ENCODE data around the gene SYNCRIP. TPM values are rescaled to one million over a fixed set of nuclear protein-coding genes. Genes with fewer than 3 reads are reported as not detected.

The SYNCRIP gene
- total RNA-seq (2022) (132 and 145 TPM in 2 replicates), Bru-seq, nascent RNA (percentile 99 among the genes with signal in this experiment), BruChase-seq, experiment 1, labeled RNA remaining after a 2-hour chase (percentile 99 among the genes with signal in this experiment), BruChase-seq, experiment 2, labeled RNA remaining after a 6-hour chase (percentile 98 among the genes with signal in this experiment)
- long read RNA-seq, full-length matches to known transcripts: 177 of 296 reads
- long read RNA-seq, partial matches to known transcripts: 53 of 296 reads
- long read RNA-seq, other reads (novel, unspliced or antisense): 66 of 296 reads

DNA sequence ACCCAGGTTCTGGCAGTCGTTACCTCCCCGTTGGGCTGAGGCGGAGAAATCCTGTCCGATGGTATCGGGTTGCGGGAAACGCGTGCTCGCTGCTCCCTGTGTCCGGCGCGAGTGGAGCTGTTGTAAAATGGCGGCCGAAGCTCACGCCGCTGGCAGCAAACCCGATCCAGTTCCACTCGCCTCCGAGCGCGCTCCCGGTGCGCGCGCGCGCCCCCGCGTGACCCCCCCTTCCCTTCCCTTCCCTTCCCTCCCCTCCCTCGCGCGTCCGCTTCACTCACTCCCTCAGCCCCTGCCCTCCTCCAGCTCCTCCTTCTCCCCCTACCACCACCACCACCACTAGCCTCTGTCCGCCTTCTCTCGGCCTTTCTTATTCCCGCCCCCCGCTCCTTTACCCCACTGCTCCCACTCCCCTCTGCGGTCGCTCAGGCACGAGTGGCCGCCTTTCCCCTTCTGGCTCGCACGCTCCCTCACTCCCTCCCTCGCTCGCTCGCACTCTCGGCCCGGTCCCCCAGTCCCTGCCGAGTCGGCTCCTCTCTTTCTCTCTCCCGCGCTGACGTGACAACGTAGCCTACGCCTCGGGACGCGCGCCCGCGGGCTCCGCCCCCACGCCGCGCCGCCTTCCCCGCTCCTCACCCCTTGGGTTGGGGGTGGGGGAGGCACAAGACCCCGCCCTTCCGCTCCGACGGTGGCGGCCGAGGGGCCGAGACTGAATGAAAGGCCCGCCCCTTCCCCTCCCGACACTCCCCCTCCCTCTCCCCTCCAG, at the start of gene SYNCRIP:
SYNCRIP (minus strand) TSS at position 113 of the 763 bp plus-strand sequence. CDS start 1,447 bp downstream, outside the sequence.
- intact Hi-C loops (cut with micrococcal nuclease; ENCODE audit: unreplicated experiment): loop anchor here (1.0 to 2.0 kb wide), 3 partner anchors 30 to 49 kb away; no protein-coding TSS in a partner anchor
- CTCF ChIA-PET: interaction anchor here (0.6 to 0.8 kb wide), 2 partner anchors 36 to 50 kb away, joined by 3 to 4 read pairs; partner anchors contain the start of gene SNX14
- BruUV-seq (replicated peaks): no TSS peak

DNA sequence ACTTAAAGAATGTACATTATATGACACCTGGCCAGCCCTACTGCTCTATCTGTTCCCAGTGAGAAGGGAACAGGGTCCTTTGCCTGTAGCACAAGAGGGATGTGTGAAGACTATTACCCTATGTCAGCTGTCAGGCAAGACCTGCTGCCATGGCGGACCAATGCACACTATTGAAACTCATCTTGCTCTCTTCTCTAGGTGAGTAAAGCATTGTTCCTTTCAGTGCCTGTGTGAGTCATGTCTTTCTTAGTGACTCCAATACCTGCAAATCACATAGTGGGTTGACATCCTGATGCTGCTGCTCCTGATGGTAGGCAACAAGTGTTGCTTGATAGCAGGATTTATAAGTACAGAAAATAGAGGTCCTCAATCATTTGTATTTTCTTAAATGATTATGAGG, 48.8 kb upstream of the SYNCRIP start:
- no peak overlapping the region for H3K4me3 Mint-ChIP-seq (ENCODE audit: unreplicated experiment)
- no TSS peak for BruUV-seq (replicated peaks)

More for the DNA sequence above, at the start of gene SYNCRIP:
- POLR2A ChIA-PET: interaction anchor here (0.5 to 4.4 kb wide), 15 partner anchors 10 to 1073 kb away, joined by 3 to 153 read pairs (median 7); partner anchors contain the start of genes NT5E and SNX14
- Mint-ChIP-seq H3K27ac (ENCODE audit: unreplicated experiment) (peak within 1 kb of the TSS; percentile 74), H3K36me3 (ENCODE audit: insufficient read depth, unreplicated experiment) (peaks cover 62% of the 10 kb centered on the region), H3K4me3 (ENCODE audit: unreplicated experiment) (peak within 1 kb of the TSS; percentile 99), H3K9me3 (ENCODE audit: unreplicated experiment) (no peaks in the 10 kb centered on the region), H3K4me1 (ENCODE audit: low read depth, unreplicated experiment) (peaks cover 40% of the 10 kb centered on the region), H3K27me3 (ENCODE audit: insufficient read depth, unreplicated experiment) (no peaks in the 10 kb centered on the region)
- no peaks in the 10 kb centered on the region for H3K27me3 ChIP-seq (replicated peaks; ENCODE audit: control insufficient read depth, insufficient read depth, low read length)
- no peaks in the 10 kb centered on the region for H3K9me3 ChIP-seq
- no peaks in the 10 kb centered on the region; the same call in none of the 2 replicates for H3K36me3 ChIP-seq (ENCODE audit: control insufficient read depth, insufficient read depth, low read length)
- DNase-seq: peak; percentile 98 to 99
- peaks cover 26% of the 10 kb centered on the region for H3K4me1 ChIP-seq
- peak within 1 kb of the TSS; percentile 100 for H3K4me3 ChIP-seq (ENCODE audit: low read depth, low read length)
- TF ChIP-seq, protein P1, sequence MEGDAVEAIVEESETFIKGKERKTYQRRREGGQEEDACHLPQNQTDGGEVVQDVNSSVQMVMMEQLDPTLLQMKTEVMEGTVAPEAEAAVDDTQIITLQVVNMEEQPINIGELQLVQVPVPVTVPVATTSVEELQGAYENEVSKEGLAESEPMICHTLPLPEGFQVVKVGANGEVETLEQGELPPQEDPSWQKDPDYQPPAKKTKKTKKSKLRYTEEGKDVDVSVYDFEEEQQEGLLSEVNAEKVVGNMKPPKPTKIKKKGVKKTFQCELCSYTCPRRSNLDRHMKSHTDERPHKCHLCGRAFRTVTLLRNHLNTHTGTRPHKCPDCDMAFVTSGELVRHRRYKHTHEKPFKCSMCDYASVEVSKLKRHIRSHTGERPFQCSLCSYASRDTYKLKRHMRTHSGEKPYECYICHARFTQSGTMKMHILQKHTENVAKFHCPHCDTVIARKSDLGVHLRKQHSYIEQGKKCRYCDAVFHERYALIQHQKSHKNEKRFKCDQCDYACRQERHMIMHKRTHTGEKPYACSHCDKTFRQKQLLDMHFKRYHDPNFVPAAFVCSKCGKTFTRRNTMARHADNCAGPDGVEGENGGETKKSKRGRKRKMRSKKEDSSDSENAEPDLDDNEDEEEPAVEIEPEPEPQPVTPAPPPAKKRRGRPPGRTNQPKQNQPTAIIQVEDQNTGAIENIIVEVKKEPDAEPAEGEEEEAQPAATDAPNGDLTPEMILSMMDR (IDR thresholded peaks at IDR 0.05; ENCODE audit: insufficient read depth in 1 of 2, low read depth in 1 of 2, low read length in 1 of 2, severe bottlenecking in 1 of 2, unreplicated experiment in 1 of 2): no peak

DNA sequence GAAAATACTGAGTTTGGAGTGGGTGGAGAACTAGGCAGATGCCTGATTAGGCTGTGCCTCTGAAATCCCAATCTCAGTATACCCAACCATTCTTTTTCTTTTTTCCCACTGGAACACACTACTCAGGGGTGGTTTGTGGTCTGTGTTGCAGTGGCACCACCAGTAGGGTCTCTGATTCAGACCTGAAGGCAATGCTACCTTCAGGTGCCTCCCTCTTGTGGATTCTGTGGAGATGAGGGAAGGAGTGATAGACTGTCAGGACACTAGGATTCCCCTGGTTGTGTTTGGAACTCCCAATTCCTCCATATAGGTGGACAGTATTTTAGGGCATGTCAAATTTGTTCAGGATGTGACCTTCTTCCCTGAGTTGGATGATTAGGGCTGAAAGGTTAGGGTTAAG, 47.4 kb upstream of the SYNCRIP start:
- Histone ChIP-seq H3K36me3 (ENCODE audit: control insufficient read depth, insufficient read depth, low read length) (no peaks in the 10 kb centered on the region), H3K4me1 (no peaks in the 10 kb centered on the region), H3K9me3 (no peaks in the 10 kb centered on the region; the same call in 1 of the 2 replicates), H3K27me3 (replicated peaks; ENCODE audit: control insufficient read depth, insufficient read depth, low read length) (no peaks in the 10 kb centered on the region), H3K4me3 (ENCODE audit: low read depth, low read length) (no peak overlapping the region)
- Mint-ChIP-seq H3K4me1 (ENCODE audit: low read depth, unreplicated experiment) (no peaks in the 10 kb centered on the region), H3K27me3 (ENCODE audit: insufficient read depth, unreplicated experiment) (peaks cover 7% of the 10 kb centered on the region), H3K9me3 (ENCODE audit: unreplicated experiment) (no peaks in the 10 kb centered on the region), H3K4me3 (ENCODE audit: unreplicated experiment) (no peak overlapping the region), H3K27ac (ENCODE audit: unreplicated experiment) (no peak overlapping the region), H3K36me3 (ENCODE audit: insufficient read depth, unreplicated experiment) (no peaks in the 10 kb centered on the region)
- CTCF ChIA-PET: no interaction called here
- BruUV-seq (replicated peaks): no TSS peak
- POLR2A ChIA-PET: no interaction called here
- TF ChIP-seq, protein P1 (IDR thresholded peaks at IDR 0.05; ENCODE audit: insufficient read depth in 1 of 2, low read depth in 1 of 2, low read length in 1 of 2, severe bottlenecking in 1 of 2, unreplicated experiment in 1 of 2): no peak
- DNase-seq: no peak
- intact Hi-C loops (cut with micrococcal nuclease; ENCODE audit: unreplicated experiment): no loop called here

More for the DNA sequence above, 48.8 kb upstream of the SYNCRIP start:
- POLR2A ChIA-PET: no interaction called here
- H3K9me3 ChIP-seq: no peaks in the 10 kb centered on the region; the same call in 1 of the 2 replicates
- H3K27me3 ChIP-seq (replicated peaks; ENCODE audit: control insufficient read depth, insufficient read depth, low read length): no peaks in the 10 kb centered on the region
- no peak for DNase-seq
- H3K4me1 ChIP-seq: no peaks in the 10 kb centered on the region
- H3K4me1 Mint-ChIP-seq (ENCODE audit: low read depth, unreplicated experiment): no peaks in the 10 kb centered on the region
- CTCF ChIA-PET: no interaction called here
- H3K36me3 Mint-ChIP-seq (ENCODE audit: insufficient read depth, unreplicated experiment): no peaks in the 10 kb centered on the region
- H3K27ac Mint-ChIP-seq (ENCODE audit: unreplicated experiment): no peak overlapping the region
- intact Hi-C loops (cut with micrococcal nuclease; ENCODE audit: unreplicated experiment): no loop called here
- H3K4me3 ChIP-seq (ENCODE audit: low read depth, low read length): no peak overlapping the region
- H3K27me3 Mint-ChIP-seq (ENCODE audit: insufficient read depth, unreplicated experiment): peaks cover 7% of the 10 kb centered on the region
- no peaks in the 10 kb centered on the region for H3K36me3 ChIP-seq (ENCODE audit: control insufficient read depth, insufficient read depth, low read length)
- TF ChIP-seq, protein P1 (IDR thresholded peaks at IDR 0.05; ENCODE audit: insufficient read depth in 1 of 2, low read depth in 1 of 2, low read length in 1 of 2, severe bottlenecking in 1 of 2, unreplicated experiment in 1 of 2): no peak
- no peaks in the 10 kb centered on the region for H3K9me3 Mint-ChIP-seq (ENCODE audit: unreplicated experiment)
